NCI-H187 (cell line): ENCODE data around the gene RAD1.
"Not testable (repeated sequence)": the region's sequence is repeated elsewhere in the genome, so short reads cannot be mapped to it uniquely, and the experiment has no call there.

ENCODE experiments used
- DNase-seq, 2 experiments: peaks; one replicate each; lab custom pipeline; 2025; lab: John Stamatoyannopoulos, UW

The RAD1 gene

GRCh38 chr5:34915139-34915855 is at the start of gene RAD1, which contains the start of gene BRIX1:
RAD1 (minus strand) TSS chr5:34915504; CDS start chr5:34914892, 612 bp downstream.
BRIX1 (plus strand) TSS chr5:34915711; CDS start chr5:34915739, 28 bp downstream.
- DNase-seq = peak; percentile 92 to 94

DNA sequence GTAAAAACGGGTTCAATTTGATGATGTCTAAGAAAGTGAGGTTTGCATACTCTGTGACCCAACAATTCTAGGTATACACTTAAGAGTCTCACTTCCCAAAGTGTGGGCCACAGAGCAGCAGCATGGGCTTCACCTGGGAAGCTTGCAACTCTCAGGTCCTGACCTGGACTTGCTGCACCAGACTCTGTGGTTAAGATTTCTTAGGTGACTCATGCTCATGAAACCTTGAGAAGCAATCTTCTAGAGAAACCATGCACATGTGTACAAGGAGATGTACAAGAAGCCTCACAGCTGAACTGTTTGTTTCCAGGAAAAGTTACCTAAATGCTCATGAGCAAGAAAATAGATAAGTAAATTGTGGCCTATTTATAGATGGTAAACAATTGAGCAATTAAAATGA is 44.0 kb upstream of the RAD1 start:
- DNase-seq = no peak

DNA sequence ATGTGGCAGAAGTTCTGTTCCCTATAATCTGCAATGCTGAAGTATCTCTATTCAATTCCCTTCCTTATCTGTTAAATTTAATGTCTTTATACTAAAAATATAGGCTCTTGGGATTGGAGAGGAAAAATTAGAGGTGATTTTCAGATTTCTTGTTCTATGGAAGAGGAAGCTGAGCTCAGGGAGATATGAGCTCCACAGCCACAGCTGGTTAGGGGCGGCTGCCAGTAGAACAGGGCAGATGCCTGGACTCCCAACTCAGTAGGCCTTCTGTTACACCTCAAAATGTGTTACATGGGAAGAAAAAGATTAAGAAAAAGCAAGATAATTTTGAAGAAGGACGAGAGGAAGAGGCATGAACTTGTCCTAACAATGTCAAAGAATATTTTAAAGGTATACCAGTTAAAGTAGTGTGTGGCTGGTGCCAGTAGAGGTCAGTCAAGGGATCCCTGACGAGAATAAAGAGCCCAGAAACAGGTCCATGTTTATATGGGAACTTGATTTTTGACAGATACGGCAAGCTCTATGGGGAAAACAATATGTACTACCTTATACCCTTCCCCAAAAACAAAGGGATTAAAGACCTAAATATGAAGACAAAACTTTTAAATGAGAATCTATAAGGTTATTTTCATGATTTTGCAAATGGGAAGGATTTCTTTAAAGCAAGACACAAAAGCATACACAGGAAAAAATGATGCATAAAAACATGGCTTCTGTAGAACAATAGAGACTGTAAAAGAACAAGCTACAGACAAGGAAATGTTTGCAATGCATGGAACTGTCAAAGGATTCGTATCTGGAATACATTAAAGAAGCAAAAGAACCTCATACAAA is 42.8 kb upstream of the RAD1 start:
- no peak for DNase-seq

- no peak for DNase-seq
Observed at GRCh38 chr5:34957321-34957720, 42.0 kb upstream of the RAD1 start.

- DNase-seq = no peak
Observed at GRCh38 chr5:34944460-34945047, 29.2 kb upstream of the RAD1 start.

DNA sequence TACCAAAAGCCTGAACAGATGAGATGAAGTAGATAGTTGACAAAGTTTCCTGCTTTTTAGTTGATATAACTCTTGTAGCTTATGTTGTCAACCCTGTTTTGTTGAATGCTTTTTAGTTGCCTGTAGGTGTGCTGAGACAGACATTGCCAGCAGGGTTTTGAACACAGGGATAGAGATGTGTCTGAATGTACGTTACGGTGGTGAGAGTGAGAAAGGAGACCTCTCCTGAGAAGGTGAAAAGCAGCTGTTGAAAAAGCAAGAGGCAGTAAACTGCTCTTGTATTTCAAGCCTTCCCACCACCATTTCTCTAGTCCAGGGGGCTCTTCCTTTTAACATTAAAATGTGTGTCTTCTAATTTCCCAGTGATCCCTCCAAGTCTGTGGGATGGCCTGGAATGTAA is 28.7 kb upstream of the RAD1 start:
- no peak for DNase-seq

- no peak for DNase-seq
Observed at GRCh38 chr5:34941936-34942335, 26.6 kb upstream of the RAD1 start.

GRCh38 chr5:34932947-34933346 is 17.6 kb upstream of the RAD1 start:
- no peak for DNase-seq

GRCh38 chr5:34930870-34931269 is 15.6 kb upstream of the RAD1 start:
- DNase-seq = no peak

- DNase-seq = no peak
Observed at GRCh38 chr5:34930462-34930844, 15.1 kb upstream of the RAD1 start.

GRCh38 chr5:34929720-34930461 is 14.6 kb upstream of the RAD1 start:
- peak in 1 of 2 experiments; percentile 55 for DNase-seq

GRCh38 chr5:34929134-34929719 is 13.9 kb upstream of the RAD1 start, which contains the start of gene DNAJC21:
DNAJC21 (plus strand) TSS chr5:34929559; CDS start chr5:34929820, 261 bp downstream.
- peak; percentile 95 to 99 for DNase-seq

- no peak for DNase-seq
Observed at GRCh38 chr5:34928267-34928666, 13.0 kb upstream of the RAD1 start.

GRCh38 chr5:34927785-34928184 is 12.5 kb upstream of the RAD1 start:
- no peak for DNase-seq

- DNase-seq = no peak
Observed at GRCh38 chr5:34926318-34926888, 11.1 kb upstream of the RAD1 start.

DNA sequence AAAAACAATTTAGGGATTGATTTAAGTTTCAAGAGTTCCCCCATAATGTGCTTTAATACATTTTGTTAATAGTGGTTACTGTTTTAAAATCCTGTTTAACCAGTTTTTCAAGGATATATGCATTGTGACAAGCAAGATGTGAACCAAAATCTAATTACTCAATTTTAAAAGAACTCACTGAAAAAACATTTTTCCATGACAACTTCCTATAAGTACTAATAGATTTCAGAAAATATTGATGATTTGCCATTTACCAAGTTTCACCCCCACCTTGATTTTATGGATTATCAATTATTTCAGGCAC is 9.1 kb upstream of the RAD1 start:
- no peak for DNase-seq

DNA sequence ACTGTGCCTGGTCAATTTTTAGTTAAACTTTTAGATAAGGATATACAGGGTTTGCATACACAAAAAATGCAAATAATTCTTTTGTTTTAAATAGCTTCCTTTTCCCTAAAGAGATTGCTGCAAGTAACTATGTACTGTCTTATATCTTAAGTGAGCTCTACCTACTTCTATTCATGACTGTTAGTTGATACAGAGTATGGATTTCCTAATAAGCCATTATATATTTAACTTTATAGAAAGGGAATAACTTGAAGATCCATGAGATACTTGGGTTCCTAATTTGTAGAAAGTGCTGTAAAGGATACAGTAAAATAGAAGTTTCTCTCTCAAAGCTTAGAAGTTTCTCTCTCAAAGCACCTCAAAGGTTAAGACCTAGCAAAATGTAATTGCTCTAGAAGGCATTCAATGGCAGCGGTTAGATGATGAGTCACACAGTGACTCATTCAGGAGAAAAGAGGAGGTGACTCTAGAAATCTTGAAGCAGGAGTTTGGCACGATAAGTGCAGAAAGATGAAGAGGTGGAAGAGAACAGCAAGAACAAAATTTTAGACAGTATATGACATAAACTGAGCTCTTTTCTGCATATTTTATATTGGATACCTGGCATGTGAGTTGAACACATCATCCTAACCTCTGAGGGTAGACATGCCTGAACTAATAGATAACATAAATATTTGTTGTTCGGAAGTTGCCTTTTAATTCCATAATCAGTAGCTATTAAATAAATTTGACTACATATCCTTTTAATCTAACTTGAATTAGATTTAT is 8.6 kb upstream of the RAD1 start:
- no peak for DNase-seq

GRCh38 chr5:34923256-34923655 is 8.0 kb upstream of the RAD1 start:
- not testable (repeated sequence) for DNase-seq

- DNase-seq = no peak
Observed at GRCh38 chr5:34919077-34919476, 3.8 kb upstream of the RAD1 start.

DNA sequence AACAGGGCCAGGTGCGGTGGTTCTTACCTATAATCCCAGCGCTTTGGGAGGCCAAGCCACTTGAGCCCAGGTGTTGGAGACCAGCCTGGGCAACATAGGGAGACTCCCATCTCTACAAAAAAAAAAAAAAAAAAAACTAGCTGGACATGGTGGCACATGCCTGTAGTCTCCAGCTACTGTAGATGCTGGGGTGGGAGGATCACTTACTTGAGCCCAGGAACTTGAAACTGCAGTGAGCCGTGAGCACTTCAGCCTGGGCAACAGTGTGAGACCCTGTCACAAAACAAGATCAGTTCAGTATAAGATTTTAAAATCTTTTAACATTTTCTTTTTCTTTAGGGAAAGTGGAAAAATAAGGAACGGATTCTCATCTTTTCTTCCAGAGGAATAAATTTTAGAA is 2.7 kb upstream of the RAD1 start:
- DNase-seq = no peak

DNA sequence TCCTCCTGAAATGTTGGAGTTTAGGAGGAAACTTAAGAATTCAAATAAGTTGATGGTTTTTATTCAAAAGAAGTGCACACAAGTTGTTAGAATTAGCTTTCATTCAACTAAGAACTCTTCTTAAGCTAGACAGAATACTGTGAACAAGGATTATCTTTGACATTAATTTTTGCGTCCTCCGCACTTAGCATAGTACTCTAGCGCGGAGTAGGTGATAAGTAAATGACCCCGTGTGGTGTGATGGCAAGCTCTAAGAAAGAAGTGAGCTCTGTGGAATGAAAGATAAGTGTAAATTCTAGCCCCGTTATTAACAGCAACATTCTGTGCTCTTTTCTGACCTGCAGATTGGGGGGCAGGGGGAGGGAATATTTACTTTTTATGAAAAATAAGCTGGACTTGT is 1.2 kb upstream of the RAD1 start:
- DNase-seq = no peak
